ENCODE measurements around the gene MRPL36. TPM values are rescaled to one million over a fixed set of nuclear protein-coding genes. Genes with fewer than 3 reads are reported as not detected.

Gene MRPL36
- total RNA-seq, 1 experiment from 2014 or later: 134 TPM

DNA sequence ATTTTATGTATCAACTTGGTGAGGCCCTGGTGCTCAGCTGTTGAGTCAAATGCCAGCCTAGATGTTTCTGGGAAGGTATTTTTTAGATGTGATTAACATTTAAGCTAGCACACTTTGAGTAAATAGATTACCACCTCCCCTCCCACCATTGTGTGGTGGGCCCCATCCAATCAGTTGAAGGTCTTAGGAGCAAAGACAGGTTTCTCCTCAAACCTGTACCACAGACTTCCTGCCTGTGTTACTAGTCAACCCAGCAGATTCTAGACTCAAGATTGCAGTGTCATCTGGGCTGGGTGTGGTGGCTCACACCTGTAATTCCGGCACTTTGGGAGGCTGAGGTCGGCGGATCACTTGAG lies 33.8 kb downstream of the MRPL36 start:
- no peak for DNase-seq (ENCODE audit: low read depth)

DNA sequence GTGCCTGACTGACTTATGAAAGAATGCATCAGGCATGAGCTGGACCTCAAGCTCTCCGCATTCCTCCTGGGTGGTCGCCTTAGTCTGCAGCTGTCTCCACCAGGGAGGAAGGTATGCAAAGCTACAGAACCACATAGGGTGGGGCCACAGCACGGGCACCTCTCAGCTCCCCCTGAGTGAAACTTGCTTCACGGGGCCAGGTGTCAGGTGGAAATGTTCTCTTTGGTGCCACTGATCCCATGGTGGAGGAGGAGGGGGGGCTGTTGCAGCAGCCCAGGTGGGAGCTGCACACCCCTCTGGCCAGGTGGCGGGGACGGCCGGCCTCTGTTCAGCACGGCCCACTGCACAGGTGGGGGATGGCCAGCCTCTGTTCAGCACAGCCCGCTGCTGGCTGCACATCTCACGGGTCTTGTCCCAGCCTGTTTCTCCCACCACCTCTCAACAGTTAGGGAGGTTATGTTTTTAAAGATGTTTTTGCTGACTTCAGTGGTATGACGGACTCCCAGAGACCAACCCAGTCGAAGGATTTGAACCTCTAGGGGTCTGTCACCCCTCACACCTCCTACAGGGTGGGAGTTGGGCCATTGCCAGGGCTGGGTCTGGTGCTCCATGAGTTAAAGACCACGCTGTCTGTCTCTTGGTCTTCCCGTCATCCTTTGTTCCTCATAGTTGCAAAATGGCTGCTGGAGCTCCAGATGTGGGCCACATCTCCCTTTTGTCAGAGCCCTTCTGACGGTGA lies 34.3 kb downstream of the MRPL36 start:
- DNase-seq (ENCODE audit: low read depth): no peak

GRCh38 chr5:1764606-1764960 lies 35.1 kb downstream of the MRPL36 start:
- DNase-seq (ENCODE audit: low read depth): no peak

DNA sequence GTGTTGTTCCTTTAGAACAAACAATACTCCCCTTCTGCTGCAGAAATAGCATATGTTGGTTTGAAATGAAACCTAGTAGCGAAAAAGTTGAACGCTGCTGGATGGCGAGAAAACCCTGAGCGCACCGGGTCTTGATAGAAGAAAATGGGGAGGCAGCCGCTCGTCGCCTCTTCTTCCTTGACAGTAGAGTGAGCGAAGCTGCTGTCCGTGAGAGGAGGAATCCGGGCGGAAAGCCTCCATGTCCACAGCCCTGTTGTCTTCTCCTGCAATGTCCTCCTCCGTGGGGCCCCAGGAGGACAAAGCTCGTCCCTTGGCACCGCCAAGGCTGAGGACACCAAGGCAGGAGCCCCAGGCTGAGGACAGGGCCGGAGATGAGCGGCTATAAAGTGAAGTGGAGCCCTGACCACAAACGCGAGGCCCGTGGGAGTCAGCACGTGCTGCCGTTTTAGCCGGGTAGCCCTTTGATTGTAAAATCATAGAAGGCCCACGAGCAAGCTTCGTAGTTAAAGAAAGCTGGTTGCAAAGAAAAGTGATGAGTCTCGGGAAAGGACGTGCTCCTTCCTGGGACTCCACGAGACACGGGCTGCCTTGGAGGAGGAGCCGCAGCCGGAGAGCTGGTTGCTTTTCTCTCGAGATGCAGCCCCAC lies 35.6 kb downstream of the MRPL36 start:
- no peak for DNase-seq (ENCODE audit: low read depth)

- peak; percentile 60 for DNase-seq (ENCODE audit: low read depth)
Measured at GRCh38 chr5:1763548-1763911, 36.1 kb downstream of the MRPL36 start.

DNA sequence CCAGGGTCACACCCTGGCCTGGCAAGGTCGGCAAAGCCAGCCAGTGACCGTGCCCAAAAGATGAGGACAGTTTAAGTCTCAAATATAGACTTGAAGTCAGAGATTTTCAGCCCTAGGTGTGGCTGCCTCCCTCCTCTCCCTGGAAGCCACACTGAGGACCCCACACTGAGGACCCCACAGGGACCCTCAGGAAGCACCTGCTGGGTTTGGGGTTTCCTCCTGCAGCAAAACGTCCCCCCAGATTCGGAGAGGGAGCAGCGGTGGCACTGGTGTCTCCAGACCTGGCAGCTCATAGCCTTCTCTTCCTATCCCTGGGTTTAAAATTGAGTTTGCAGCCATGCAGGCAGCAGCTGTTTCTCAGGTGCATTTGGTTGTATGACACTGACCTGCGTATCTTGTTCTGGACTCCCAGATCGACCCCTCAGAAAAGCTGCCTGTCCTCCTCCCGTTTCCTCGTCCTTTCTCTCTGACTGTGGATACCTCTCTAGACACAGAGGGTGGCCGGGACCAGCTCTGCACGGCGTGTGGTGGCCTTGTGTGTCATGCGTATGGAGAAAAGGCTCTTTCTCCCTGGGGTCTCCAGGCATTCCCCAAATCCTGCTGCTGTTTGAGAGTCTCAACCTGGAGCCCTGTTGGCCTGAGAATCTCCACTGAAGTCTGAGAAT lies 36.6 kb downstream of the MRPL36 start:
- DNase-seq (ENCODE audit: low read depth): no peak

DNA sequence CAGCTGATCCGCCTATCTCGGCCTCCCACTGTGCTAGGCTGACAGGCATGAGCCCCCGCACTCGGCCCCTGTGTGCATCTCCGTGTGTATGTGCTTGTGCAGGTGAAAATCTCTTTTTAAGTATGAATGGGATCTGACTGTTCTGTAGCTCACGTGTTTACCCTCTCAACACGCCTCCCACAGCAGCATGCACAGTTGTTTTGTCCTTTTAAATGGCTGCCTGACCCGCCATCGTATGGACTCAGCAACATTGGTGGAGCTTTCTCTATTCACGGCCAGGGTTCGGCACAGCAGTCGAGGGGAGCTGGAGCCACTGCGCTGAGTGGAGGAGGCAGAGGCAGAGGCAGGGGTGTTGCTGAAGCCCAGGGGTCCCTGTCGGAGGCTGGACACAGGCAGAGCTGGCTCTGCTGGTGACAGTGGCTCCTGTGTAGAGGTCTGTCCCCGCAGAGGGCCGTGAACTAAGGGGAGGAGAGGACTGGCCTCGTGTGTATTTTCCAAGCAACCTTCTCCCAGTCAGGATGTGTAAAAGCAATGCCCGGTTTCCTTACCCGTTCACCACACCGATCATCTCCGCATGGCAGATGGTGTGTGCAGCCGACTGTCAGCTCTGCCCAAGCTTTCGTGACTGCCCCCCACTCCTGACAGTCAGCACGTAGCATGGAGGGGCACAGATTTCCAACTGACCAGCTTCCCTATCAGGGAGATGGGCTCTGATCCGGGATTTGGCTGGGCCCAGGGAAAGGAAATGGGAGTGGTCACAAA lies 37.3 kb downstream of the MRPL36 start:
- DNase-seq (ENCODE audit: low read depth): no peak

DNA sequence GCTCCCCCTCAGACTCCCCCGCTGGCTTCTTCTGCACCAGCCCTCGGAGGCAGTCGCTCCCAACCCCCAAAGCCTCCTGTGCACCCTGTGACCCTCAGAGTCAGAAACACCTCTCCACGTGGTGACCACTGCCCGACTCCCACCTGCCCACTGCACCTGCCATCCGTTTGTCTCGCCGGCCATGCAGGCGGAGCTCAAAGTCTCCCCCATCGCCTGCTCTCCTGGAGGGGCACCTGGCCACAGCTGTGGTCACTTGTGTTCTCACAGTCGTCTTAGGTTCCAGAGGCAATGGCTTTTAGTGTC lies 38.2 kb downstream of the MRPL36 start:
- no peak for DNase-seq (ENCODE audit: low read depth)

GRCh38 chr5:1760656-1761452 lies 38.8 kb downstream of the MRPL36 start:
- DNase-seq (ENCODE audit: low read depth): no peak

GRCh38 chr5:1760231-1760630 lies 39.4 kb downstream of the MRPL36 start:
- DNase-seq (ENCODE audit: low read depth): no peak

GRCh38 chr5:1759378-1759970 lies 40.2 kb downstream of the MRPL36 start:
- no peak for DNase-seq (ENCODE audit: low read depth)

- no peak for DNase-seq (ENCODE audit: low read depth)
Measured at GRCh38 chr5:1758574-1758973, 41.1 kb downstream of the MRPL36 start.

DNA sequence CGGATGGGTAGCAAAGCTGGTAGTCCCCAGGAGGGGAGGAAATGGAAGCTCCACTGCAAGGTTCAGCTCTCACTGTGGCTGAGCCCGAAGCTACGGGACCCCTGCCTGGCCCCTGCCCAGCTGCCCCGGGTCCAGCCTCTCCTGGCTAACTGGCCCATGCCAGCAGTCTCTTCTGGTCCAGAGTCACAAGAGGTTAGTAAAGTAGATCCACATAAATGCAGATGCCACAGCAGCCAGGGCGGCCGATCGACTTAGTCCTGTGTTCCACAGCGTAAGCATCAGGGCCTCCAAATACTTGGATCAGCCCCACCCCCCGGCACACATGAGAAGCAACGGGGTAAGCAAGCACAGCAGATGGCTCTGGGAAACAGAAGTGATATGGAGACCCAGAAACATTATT lies 42.1 kb downstream of the MRPL36 start:
- DNase-seq (ENCODE audit: low read depth): no peak

- DNase-seq (ENCODE audit: low read depth): no peak
Measured at GRCh38 chr5:1756481-1756880, 43.2 kb downstream of the MRPL36 start.

GRCh38 chr5:1755321-1755949 lies 44.2 kb downstream of the MRPL36 start:
- DNase-seq (ENCODE audit: low read depth): no peak

GRCh38 chr5:1754531-1755220 lies 45.0 kb downstream of the MRPL36 start:
- DNase-seq (ENCODE audit: low read depth): no peak

- DNase-seq (ENCODE audit: low read depth): no peak
Measured at GRCh38 chr5:1753490-1753889, 46.1 kb downstream of the MRPL36 start.

DNA sequence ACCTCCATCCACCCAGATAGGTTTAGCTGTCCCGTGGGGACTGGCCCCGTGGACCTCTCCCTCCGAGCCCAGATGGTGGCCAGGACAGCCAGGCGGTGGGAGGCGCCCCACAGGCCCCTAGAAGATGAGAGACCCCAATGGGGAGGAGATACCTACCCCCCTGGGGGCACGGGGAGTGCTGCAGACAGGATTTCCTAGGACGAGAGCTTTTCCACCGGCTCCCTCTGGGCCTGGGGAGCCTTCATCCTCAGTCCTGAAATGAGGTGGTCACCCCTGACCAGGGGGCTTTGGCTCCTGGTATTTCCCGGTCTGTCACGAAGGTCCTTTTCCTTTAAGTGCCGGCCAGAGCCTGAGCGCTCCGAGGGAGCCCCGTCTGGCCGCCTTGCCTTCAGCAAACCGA lies 46.8 kb downstream of the MRPL36 start:
- DNase-seq (ENCODE audit: low read depth): no peak

- DNase-seq (ENCODE audit: low read depth): no peak
Measured at GRCh38 chr5:1751864-1752822, 47.5 kb downstream of the MRPL36 start.
